ENCODE measurements around the gene SOX21. TPM values are rescaled to one million over a fixed set of nuclear protein-coding genes. Genes with fewer than 3 reads are reported as not detected.

The SOX21 gene
- total and polyA plus RNA-seq, 9 donors: 0.02 TPM; not detected in 8

DNA sequence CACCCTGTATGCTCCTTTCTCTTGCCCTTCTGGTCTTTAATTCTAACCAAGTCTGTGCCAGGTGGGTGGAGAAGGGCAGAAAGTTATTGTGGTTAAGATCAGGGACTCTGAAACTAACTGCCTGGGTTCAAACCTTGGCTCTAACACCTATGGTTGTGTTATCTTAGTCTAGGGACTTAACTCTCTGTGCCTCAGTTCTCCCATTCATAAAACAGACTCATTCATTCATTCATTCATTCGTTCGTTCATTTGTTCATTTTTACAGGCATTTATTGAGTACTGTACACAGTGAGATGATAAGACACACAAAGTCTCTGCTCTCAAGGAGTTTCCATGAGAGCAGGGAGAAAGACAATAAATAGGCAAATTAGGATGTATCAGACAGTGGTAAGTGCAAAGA is 30.1 kb downstream of the SOX21 start:
- TF ChIP-seq EP300 (IDR thresholded peaks at IDR 0.05) (no peak), CTCF (IDR thresholded peaks at IDR 0.05) (no peak)
- intact Hi-C loops (cut with DNase I): no loop called here
- WGBS, 3 donors: 69 to 78% (median 74%) methylated on average over 2 of the region's 2 CpGs
- H3K9me3 ChIP-seq: no peaks in the 10 kb centered on the region
- no peak overlapping the region for H3K4me3 ChIP-seq
- no peaks in the 10 kb centered on the region for H3K36me3 ChIP-seq
- no peaks in the 10 kb centered on the region for H3K4me1 ChIP-seq (ENCODE audit: insufficient read depth)
- no peak overlapping the region for H3K27ac ChIP-seq
- DNase-seq: no peak
- H3K27me3 ChIP-seq: no peaks in the 10 kb centered on the region

DNA sequence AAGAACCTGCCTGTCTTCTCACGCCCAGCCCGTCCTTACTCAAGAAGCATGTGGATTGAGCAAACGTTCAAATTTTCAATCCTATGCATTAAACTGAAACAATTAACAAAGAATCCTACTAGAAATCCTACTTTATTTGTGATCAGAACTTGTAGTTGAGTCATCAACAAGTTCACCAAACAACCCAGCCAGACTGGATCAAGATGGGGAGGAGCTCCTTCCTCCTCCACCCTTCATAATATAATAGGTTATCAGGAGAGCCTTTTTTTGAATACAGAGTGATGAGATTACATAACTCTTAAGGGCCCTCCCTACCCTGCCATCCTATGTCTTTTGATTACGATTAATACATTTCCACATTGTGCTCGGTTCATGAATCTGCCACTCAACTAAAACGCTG is 32.7 kb downstream of the SOX21 start:
- no peak overlapping the region for H3K4me3 ChIP-seq
- DNase-seq: no peak
- no peaks in the 10 kb centered on the region for H3K9me3 ChIP-seq
- 76 to 92% (median 88%) methylated on average over 6 of the region's 6 CpGs for WGBS, 3 donors
- intact Hi-C loops (cut with DNase I): no loop called here
- no peaks in the 10 kb centered on the region for H3K27me3 ChIP-seq
- H3K4me1 ChIP-seq (ENCODE audit: insufficient read depth): no peaks in the 10 kb centered on the region
- no peak overlapping the region for H3K27ac ChIP-seq
- TF ChIP-seq POLR2A (IDR thresholded peaks at IDR 0.05): no peak
- no peak for TF ChIP-seq EP300 (IDR thresholded peaks at IDR 0.05)
- TF ChIP-seq CTCF (IDR thresholded peaks at IDR 0.05): no peak
- H3K36me3 ChIP-seq: no peaks in the 10 kb centered on the region

DNA sequence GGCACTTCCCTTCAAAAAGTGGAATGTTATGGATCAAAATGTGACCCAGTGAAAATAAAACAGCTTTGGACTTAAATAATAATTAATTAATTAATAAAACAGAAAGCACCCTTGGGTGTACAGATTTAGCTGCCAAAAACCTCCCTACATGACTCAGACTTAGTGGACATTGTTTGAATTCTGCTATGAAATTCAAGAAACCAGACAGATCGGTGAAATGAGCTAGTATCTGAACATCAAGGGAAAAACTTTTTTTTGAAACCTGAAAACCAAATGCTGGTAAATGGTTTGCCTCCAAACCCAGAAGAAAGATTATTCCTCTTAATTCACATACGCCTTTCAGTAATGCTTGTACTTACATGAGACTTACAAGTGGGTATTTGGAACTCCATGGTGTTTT is 33.5 kb downstream of the SOX21 start:
- no peak overlapping the region for H3K27ac ChIP-seq
- no peaks in the 10 kb centered on the region for H3K27me3 ChIP-seq
- DNase-seq: no peak
- no peak overlapping the region for H3K4me3 ChIP-seq
- H3K9me3 ChIP-seq: no peaks in the 10 kb centered on the region
- H3K36me3 ChIP-seq: no peaks in the 10 kb centered on the region
- WGBS, 3 donors: 90 to 91% (median 90%) methylated on average over 2 of the region's 2 CpGs
- no peak for TF ChIP-seq EP300 (IDR thresholded peaks at IDR 0.05)
- no peak for TF ChIP-seq CTCF (IDR thresholded peaks at IDR 0.05)
- TF ChIP-seq POLR2A (IDR thresholded peaks at IDR 0.05): no peak
- intact Hi-C loops (cut with DNase I): no loop called here
- H3K4me1 ChIP-seq (ENCODE audit: insufficient read depth): no peaks in the 10 kb centered on the region

GRCh38 chr13:94677799-94678198 is 34.5 kb downstream of the SOX21 start:
- no peak for TF ChIP-seq EP300 (IDR thresholded peaks at IDR 0.05)
- no peak for TF ChIP-seq POLR2A (IDR thresholded peaks at IDR 0.05)
- no peak for TF ChIP-seq CTCF (IDR thresholded peaks at IDR 0.05)
- no peak overlapping the region for H3K27ac ChIP-seq
- no peaks in the 10 kb centered on the region for H3K9me3 ChIP-seq
- H3K27me3 ChIP-seq: no peaks in the 10 kb centered on the region
- H3K36me3 ChIP-seq: no peaks in the 10 kb centered on the region
- H3K4me1 ChIP-seq (ENCODE audit: insufficient read depth): no peaks in the 10 kb centered on the region
- intact Hi-C loops (cut with DNase I): no loop called here
- H3K4me3 ChIP-seq: no peak overlapping the region
- DNase-seq: no peak
- WGBS, 3 donors: 71 to 78% (median 78%) methylated on average over 2 of the region's 2 CpGs
